GM19025 (cell line): Measurements from ENCODE around the gene LRRN4.
"Not testable (repeated sequence)": the region's sequence is repeated elsewhere in the genome, so short reads cannot be mapped to it uniquely, and the experiment has no call there.

Experiments used
- ATAC-seq: cut with Tn5 transposase; IDR thresholded peaks from one replicate; pipeline ENCODE4 v1.9.1; 2021; ENCODE audit warnings: mild to moderate bottlenecking, low read depth, moderate library complexity; ENCODE audit not compliant: unreplicated experiment

The LRRN4 gene

DNA sequence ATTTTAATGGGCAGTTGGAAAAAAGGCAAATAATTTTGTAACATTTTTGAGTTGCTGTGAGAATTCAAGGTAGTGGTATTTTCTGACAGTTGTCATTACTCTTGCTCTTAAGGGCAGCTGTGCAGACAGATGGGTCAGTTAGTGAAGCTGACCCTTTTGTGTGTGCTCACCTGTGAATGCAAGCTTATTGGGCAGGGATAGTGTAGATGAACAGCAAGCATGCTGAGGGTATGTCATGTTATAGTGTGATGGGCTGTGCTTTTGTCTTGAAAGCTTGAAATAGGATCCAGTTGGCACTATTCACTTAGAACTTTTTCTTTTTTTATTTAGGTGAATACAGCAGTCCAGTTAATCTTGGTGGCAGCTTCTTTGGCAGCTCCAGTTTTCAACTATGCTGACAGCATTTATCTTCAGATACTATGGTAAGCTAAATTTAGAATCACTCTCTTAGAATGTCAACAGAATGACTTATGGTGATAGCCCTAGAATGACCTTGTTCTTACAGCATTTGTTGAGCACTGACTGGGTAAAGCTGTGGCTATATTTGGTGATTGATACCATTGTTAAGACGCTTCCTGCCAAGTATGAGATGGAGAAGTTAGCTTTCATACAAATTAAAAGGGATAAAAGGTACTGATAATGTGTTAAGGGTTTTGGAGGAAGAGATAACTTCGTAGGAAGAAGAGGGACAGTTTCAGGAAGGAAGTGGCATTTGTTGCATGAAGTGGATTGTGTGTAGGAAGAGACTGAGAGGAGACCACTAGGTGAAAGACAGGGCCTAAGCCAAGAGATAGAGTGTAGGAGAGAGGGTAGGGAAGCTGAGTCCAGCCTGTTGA, 19.5 kb downstream of the LRRN4 start:
- ATAC-seq: no peak

DNA sequence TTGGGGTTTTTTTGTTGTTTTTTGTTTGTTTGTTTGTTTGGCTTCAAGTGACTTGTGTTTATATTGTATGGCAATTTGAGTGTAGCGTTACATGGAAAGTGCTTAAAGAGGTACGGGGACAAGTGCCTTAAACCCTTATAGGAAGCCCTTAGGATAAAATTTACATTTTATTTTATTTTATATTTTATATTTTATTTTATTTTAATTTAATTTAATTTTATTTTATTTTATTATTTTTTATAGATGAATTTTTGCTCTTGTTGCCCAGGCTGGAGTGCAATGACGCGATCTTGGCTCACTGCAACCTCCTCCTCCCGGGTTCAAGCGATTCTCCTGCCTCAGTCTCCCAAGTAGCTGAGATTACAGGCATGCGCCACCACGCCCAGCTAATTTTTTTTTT, 21.0 kb downstream of the LRRN4 start:
- ATAC-seq: not testable (repeated sequence)

DNA sequence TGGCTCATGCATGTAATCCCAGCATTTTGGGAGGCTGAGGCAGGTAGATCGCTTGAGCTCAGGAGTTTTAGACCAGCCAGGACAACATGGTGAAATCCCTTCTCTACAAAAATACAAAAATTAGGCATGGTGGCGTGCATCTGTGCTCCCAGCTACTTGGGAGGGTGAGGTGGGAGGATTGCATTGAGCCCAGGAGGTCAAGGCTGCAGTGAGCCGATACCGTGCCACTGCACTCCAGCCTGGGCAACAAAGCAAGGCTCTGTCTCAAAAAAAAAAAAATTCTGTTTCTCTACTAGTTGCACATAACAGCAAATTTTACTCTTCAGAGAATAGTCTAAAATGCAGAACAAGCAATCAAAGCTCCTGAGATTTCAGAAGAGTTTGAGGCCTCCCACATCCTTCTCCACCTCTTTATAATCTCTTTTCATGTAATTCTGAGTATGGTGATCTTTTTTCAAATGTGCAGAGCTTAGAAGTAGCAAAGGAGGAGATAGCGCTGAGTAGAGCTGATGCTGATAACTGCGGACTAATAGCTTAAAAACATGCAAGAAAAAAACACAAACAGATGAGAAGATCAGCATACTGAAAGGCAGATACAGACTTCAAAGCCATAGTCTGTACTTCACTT, 23.3 kb downstream of the LRRN4 start:
- ATAC-seq: no peak

DNA sequence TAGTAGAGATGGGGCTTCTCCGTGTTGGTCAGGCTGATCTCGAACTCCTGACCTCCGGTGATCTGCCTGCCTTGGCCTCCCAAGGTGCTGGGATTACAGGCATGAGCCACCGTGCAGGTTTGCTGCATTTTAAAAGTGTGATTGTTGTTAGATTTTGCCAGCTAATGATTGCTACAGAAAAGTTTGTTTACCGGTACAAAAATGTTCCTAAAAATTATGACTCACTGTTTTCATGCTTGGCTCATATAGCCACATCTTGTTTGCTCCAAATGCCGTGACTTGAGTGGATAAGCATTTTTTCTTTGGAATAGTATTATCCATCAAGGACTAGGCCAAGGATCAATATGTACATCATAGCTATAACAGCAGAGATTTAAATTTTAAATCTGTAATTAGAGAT, 24.3 kb downstream of the LRRN4 start:
- no peak for ATAC-seq

DNA sequence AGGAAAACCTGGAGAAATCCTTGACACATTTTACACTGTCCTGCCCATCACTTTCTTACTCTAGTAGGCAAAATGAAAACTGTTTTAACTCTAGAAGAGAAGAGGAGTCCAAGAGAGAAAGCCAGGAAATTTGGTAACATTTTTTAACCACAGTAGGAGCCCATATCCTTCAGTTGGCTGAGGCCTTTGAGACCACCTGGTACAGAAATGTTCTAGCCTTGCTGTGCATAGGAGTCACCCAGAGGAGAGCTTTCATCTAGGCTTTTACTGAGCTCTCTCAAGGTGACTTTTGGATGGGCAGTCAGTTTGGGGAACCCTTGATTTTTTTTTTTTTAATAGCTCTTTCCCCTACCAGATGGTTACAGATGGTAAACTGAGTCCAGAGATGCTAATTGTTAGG, 25.0 kb downstream of the LRRN4 start:
- no peak for ATAC-seq

DNA sequence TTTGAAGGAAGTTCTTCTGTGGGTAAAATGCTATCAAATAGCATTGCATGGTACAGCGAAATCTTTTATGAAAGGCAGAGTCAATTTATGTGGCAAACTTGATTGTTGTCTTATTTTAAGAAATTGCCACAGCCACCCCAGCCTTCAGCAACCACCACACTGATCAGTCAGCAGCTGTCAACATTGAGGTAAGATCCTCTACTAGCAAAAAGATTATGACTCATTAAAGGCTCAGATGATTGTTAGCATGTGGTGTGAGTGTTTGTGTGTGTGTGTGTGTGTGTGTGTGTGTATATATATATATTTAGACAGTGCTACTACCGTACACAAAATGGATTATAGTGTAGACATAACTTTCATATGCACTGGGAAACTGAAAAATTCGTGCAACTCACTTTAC, 27.8 kb downstream of the LRRN4 start:
- no peak for ATAC-seq

DNA sequence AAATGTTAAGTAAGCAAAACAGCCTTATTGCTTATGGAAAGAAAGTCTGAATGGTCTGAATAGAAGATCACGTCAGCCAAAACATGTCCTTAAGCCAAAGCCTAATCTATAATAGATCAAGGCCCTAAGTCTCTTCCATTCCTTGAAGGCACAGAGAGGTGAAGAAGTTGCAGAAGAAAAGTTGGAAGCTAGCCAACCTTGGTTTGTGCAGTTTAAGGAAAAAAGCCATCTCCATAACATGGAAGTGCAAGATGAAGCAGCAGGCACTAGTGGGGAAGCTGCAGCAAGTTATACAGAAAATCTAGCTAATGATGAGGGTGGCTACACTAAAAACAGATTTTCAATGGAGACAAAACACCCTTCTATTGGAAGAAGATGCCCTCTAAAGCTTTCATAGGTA, 29.1 kb downstream of the LRRN4 start:
- ATAC-seq: no peak

DNA sequence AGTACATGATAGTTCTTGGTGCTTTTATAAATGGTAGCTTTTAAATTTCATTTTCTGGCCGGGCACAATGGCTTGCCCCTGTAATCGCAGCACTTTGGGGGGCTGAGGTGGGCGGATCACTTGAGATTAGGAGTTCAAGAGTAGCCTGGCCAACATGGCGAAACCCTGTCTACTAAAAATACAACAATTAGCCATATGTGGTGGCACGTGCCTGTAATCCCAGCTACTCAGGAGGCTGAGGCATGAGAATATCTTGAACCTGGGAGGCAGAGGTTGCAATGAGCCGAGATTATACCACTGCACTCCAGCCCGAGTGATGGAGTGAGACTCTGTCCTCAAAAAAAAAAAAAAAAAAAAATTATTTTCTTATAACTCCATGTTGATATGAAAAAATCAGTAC, 36.0 kb downstream of the LRRN4 start:
- no peak for ATAC-seq

DNA sequence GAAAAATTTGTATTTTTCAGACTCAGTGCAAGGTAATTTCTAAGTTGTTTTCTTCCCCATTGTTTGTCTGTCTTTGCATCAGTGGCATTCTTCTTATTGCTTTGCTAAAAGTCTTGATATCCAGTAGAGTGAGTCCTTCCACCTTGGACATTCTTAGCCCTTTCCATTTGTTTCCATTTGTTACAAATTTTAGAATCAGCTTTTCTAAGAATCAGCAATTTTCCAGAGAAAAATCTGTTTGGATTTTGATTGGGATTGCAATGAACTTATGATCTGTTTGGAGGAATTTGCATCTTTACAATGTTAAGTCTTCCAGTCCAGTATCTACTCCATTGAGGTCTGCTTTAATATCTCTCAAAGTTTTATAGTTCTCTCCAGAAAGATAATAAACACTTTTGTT, 36.4 kb downstream of the LRRN4 start:
- no peak for ATAC-seq

DNA sequence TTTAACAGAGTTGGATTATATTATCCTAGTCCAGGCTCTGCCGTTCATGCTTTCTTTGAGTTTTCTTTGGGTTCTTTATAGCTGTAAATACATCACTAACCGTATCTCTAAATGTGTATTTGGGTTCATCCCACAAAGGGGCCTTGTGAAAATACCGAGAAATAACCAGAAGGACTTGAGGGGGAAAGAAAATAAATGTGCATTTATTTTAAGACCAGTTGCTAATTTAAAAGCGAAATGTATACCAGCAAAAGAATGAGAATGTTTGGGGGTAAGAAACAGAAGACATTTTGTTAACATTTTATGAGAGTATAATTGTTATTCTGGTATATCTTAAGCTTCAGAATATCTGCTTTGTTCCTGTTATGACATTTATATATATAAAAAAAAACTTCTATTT, 38.9 kb downstream of the LRRN4 start:
- no peak for ATAC-seq

DNA sequence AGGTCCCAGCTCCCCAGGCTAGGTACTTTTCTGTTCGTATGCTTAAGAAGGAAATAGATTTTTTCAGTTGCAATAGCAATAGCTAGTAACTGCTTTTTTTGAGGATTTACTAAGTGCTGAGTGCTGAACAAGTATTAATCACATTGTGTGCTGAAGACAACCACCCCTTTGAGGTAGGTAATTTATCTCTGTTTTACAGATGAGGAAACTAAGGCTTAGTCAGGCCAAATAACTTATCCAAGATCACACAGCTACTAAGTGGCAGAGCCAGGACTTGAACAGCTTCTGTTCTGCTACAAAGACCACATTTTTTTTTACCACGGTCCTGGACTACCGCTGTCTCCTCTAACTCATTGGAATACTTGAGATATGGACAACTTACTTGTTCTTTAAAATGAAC, 39.8 kb downstream of the LRRN4 start:
- ATAC-seq: no peak

DNA sequence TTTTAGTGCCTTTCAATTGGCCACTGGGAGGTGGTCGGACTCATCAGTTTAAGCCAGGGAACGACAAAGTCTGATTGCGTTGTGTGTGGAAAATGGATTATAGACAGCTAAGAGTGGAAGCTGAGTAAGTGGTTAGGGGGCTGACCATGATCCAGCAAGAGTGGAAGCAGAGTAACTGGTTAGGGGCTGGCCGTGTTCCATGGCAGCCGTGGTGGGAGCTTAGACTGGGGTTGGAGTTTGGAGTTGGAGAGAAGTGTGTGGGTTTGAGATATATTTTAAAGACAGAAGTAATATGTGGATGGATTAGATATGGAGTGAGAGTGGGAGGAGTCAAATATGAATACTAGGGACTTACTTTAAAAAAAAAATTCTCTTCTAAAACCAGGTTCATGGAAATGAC, 41.7 kb downstream of the LRRN4 start:
- ATAC-seq: no peak

DNA sequence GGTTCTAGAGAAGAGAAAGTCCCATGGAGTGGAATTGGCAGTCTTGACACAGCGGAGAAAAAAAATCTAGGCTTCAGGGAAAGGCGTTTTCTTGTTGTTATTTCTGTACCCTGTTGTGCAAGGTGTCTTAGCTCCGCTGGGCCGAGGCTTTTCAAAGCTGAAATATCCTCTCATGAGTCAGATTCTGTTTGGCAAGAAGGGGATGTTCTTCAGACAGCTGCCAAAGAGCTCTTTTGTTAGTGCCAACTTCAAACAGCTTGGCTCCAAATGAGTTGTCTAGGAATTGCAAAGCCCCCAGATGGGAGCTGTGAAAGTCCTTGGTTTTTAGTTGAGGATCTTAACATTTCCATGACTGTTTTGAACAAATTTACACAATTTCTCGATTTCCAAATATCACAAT, 45.6 kb downstream of the LRRN4 start:
- ATAC-seq: no peak

DNA sequence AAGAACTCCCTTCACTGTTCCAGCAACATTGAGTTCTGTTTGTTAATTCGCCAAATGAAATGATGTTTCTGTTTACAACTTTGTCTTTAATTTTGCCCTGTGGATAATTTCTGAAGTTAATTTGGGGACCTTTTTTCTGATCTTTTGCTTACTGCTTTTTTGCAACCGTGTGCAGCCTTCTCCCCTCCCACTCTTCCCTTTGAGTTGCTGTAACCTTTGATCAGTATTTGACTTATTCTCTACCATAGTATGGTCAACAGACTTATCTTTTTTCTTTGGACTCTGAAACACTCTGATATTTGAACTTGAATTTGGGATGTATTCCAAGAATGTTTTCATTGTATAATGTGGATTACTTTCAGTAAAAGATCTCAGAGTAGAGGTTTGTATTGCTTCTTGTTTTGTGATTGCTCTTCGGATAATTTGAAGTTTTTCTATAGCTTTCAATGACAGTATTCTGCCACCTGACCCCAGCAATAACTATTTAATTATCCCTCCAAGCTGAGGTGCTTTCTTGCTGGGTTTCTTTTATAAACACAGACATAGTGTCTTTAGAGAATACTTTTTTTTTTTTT, 46.2 kb downstream of the LRRN4 start:
- no peak for ATAC-seq

DNA sequence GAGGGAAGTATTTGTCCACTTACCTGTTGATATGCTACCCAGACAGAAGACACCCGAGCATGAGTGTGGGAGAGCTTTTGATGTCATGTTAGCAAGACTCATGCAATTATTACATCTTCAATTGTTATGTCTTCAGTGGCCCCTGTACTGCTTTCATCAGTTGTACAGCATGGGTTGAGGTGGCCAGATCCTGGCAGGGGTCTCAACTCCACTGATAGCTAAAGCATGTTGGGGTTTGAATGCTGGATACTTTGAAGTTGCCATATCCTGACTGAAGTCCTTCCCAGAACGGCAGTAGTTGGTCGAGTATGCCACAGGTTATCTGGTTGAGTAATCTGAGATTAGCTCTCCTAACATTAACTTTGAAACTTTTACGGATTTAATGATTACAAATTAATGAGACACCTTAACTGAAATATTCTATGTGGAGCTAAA, 46.7 kb downstream of the LRRN4 start:
- ATAC-seq: no peak

DNA sequence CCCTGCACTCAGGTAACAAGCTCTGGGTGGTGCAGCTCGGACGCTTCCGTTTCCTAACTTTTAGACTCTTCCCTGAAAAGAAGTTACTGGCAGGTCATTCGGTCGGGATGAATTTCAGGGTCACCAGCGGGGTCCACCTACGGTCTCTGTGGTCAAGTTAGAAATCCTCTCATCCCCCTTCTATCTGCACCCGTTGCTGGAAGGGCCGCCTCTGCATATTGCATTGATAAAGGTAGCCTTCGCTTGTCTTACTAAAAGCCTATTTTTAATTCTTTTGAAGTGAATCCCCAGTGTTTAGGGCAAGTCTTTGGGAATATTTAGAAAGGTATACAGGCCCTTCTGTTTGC, 47.3 kb downstream of the LRRN4 start:
- no peak for ATAC-seq

DNA sequence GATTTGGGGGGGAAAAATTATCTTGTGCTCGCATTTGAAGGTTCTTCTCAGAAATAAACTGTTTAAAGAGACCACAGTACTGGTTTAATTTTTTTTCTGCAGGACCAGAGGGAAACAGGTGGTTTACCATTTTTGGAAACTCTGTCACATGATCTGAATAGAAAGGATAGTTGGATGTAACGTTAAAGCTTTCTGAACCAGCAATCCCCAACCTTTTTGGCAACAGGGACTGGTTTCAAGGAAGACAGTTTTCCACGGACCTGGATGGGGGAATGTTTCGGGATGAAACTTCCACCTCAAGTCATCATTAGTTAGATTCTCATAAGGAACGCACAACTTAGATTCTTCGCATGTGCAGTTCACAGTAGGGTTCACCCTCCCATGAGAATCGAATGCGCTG, 53.0 kb downstream of the LRRN4 start:
- no peak for ATAC-seq

DNA sequence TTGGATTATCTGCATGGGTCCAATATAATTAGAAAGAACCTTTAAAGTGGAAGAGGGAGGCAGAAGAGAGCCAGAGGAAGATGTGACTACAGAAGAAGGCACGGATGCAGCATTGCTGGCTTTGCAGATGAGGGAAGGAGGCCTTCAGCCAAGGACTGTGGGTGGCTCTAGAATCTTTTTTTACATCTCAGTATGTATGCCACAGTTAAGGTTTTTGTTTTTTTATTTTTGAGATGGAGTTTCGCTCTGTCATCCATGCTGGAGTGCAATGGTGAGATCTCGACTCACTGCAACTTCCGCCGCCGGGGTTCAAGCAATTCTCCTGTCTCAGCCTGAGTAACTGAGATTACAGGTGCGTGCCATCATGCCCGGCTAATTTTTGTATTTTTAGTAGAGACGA, 54.1 kb downstream of the LRRN4 start:
- no peak for ATAC-seq

DNA sequence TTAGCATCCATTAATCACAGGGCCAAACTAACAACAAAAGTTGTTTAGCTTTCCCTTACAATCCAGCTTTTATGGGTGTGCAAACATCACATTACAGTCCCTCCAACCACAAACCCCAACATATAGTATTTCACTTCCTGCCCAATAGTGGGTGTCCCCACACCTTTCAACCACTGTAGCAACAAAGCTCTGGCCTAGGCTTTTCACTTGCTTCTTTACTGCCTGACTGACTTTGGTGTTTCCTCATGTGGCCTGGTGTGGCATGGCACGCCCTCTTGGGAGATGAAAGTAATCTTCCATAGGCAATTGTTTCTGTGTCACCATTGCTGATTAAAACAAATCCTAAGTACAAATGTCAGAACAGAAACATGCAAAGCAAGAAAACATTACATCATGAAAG, 57.1 kb downstream of the LRRN4 start:
- ATAC-seq: peak; percentile 83

DNA sequence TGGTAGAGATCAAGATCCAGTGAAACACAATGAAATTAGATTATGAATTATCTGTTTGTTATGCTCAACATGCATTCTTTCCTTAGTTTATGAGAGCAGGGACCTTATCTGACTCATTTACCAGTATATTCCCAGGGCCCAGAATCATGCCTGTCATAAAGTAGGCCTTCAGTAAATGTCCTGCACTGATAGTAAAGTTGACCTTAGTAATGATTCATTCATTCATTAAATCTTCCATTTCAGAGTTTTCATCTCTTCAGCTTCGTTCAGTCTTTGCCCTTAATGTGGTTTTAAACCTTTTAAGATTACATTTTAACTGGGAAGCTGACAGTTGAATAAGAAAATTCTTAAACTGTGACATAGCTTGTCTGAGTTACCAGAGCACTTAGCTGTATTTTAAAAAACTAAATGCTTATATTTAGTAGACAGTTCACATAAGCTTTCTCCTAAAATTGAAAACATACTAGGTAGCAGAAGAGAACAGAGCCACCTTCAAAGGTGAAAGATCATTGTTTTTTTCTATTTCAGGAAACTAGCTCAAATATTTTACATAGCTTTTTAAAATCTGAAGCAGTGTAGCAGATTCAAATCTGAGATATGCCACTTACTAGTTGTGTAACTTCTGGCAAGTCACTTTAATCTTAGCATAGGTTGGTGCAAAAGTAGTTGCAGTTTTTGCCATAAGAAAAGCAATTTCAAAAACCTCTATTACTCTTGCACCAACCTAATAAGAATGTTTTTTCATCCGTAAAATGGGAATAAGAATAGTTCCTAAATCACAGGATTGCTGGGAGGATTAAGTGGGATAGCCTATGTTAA, 62.0 kb downstream of the LRRN4 start:
- ATAC-seq: no peak

DNA sequence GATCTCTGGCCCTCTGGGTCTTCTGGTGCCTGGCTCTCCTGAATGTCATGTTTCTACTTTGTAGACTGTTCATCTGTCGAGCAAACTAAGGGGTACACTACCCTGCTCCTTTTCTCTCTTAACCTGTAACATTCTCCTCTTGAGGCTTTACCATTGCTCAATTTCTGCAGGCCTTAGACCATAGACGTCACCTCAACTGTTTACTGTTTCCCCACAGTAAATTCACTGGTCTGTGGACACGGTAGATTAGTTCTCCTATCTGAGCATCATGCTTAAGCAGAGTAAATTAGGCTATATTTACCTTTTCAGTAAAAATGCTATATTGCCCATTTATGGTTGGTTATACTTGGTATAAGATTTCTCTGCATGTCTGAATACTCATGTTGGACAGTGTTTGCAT, 62.9 kb downstream of the LRRN4 start:
- no peak for ATAC-seq
